SK-N-SH (cell line): ENCODE results near the gene PAXX. TPM values are rescaled to one million over a fixed set of nuclear protein-coding genes. Genes with fewer than 3 reads are reported as not detected.

Experiments used
- CTCF ChIA-PET: fragments of 300-600, 350-600 bp; formaldehyde crosslinking; extraction: SDS; loops from one replicate; lab custom pipeline; 2021; lab: Yijun Ruan, JAX
- POLR2A ChIA-PET: fragments of 350-600 bp; sonication (Branson Sonifier 250); formaldehyde crosslinking; extraction: SDS; loops from one replicate; lab custom pipeline; 2020; ENCODE audit warnings: antibody characterized with exemption, inconsistent platforms; lab: Yijun Ruan, JAX
- DNase-seq: peaks from one replicate; pipeline ENCODE4 v3.0.0; 2012
- H2AFZ ChIP-seq: fragments of 200-600 bp; sonication (generic); 2 replicates; pipeline ENCODE4 v1.8.1; 2016; ENCODE audit warnings: antibody characterized with exemption, mild to moderate bottlenecking, low read depth
- H3F3A ChIP-seq: fragments of 200-600 bp; sonication (generic); replicated peaks from 2 replicates; pipeline ENCODE3; 2016; ENCODE audit warnings: antibody characterized with exemption, mild to moderate bottlenecking; ENCODE audit not compliant: insufficient read depth
- H3K27ac ChIP-seq, 2 experiments: fragments of 200-500 bp in 1 of 2; fragments of 200-600 bp in 1 of 2; sonication (Bioruptor generic) in 1 of 2; sonication (generic), shearing (Covaris generic) in 1 of 2; 2 replicates each; pipeline versions ENCODE4 v1.5.1 to v1.6.1; 2014 to 2016; ENCODE audit warnings: low read depth in 2 of 2, inconsistent platforms in 1 of 2, low read length in 1 of 2, mild to moderate bottlenecking in 1 of 2, mixed read lengths in 1 of 2
- H3K27me3 ChIP-seq: fragments of 200-600 bp; sonication (generic), shearing (Covaris generic); 2 replicates; pipeline ENCODE4 v1.6.1; 2016; ENCODE audit warnings: mixed run types; ENCODE audit not compliant: insufficient read depth
- H3K36me3 ChIP-seq, 2 experiments: fragments of 200-500 bp in 1 of 2; fragments of 200-600 bp in 1 of 2; sonication (Bioruptor generic) in 1 of 2; sonication (generic) in 1 of 2; replicated peaks in 1 of 2; 2 replicates each; pipeline versions ENCODE3 to v1.5.1; 2014 to 2016; ENCODE audit warnings: low read length in 1 of 2, mild to moderate bottlenecking in 1 of 2; ENCODE audit not compliant: insufficient read depth in 2 of 2, control insufficient read depth in 1 of 2
- H3K4me1 ChIP-seq, 2 experiments: fragments of 200-500 bp in 1 of 2; fragments of 200-600 bp in 1 of 2; sonication (Bioruptor generic) in 1 of 2; sonication (generic), shearing (Covaris generic) in 1 of 2; 2 replicates each; pipeline versions ENCODE4 v1.5.1 to v1.6.1; 2014 to 2016; ENCODE audit warnings: low read depth in 1 of 2, low read length in 1 of 2, mixed run types in 1 of 2; ENCODE audit not compliant: insufficient read depth in 2 of 2, control insufficient read depth in 1 of 2
- H3K4me2 ChIP-seq: fragments of 200-600 bp; sonication (generic), shearing (Covaris generic); 2 replicates; pipeline ENCODE4 v1.6.1; 2017; ENCODE audit warnings: mixed run types
- H3K4me3 ChIP-seq, 2 experiments: fragments of 200-500 bp in 1 of 2; fragments of 200-600 bp in 1 of 2; sonication (Bioruptor generic) in 1 of 2; sonication (generic), shearing (Covaris generic) in 1 of 2; 2 replicates each; pipeline versions ENCODE4 v1.5.1 to v1.8.1; 2014 to 2016; ENCODE audit warnings: low read depth in 2 of 2, inconsistent platforms in 1 of 2, low read length in 1 of 2, mild to moderate bottlenecking in 1 of 2, mixed read lengths in 1 of 2, moderate library complexity in 1 of 2
- H3K79me2 ChIP-seq: fragments of 200-600 bp; sonication (generic); 2 replicates; pipeline ENCODE4 v1.8.1; 2017; ENCODE audit warnings: mild to moderate bottlenecking; ENCODE audit not compliant: insufficient read depth
- H3K9ac ChIP-seq: fragments of 200-600 bp; sonication (generic); 2 replicates; pipeline ENCODE4 v1.6.1; 2017; ENCODE audit warnings: mixed run types
- H3K9me2 ChIP-seq: fragments of 200-600 bp; sonication (generic); 2 replicates; pipeline ENCODE4 v1.6.1; 2017; ENCODE audit warnings: mixed run types
- H3K9me3 ChIP-seq: fragments of 200-600 bp; sonication (generic); 2 replicates; pipeline ENCODE4 v1.6.1; 2017; ENCODE audit warnings: mixed run types, mild to moderate bottlenecking, moderate library complexity
- H4K20me1 ChIP-seq: fragments of 200-600 bp; sonication (generic); 2 replicates; pipeline ENCODE4 v1.6.1; 2017; ENCODE audit warnings: mild to moderate bottlenecking, mixed run types; ENCODE audit not compliant: insufficient read depth
- CHD2 ChIP-seq: fragments of 150-350 bp; IDR thresholded peaks from 2 replicates; pipeline ENCODE4 v1.6.1; 2018; ENCODE audit warnings: low read length; ENCODE audit not compliant: partially characterized antibody
- ELF1 ChIP-seq: IDR thresholded peaks from 2 replicates; pipeline ENCODE4 v1.4.0; 2012
- EP300 ChIP-seq, 2 experiments: IDR thresholded peaks; 2 replicates each; pipeline versions ENCODE4 v1.4.0 to v1.6.1; 2012; ENCODE audit warnings: borderline replicate concordance in 1 of 2, low read depth in 1 of 2, low read length in 1 of 2
- EZH2phosphoT487 ChIP-seq: fragments of 200-600 bp; sonication (generic); IDR thresholded peaks from 2 replicates; pipeline ENCODE4 v1.6.1; 2017; ENCODE audit warnings: low read depth, mixed run types, mild to moderate bottlenecking, antibody characterized with exemption, moderate library complexity, borderline replicate concordance
- FOXJ3 ChIP-seq: sonication (generic); formaldehyde crosslinking; IDR thresholded peaks from 2 replicates; pipeline ENCODE4 v1.5.1; 2020; ENCODE audit warnings: mild to moderate bottlenecking, missing genetic modification reagents
- GATA2 ChIP-seq: sonication (generic); formaldehyde crosslinking; IDR thresholded peaks from 2 replicates; pipeline ENCODE4 v1.5.0; 2020; ENCODE audit warnings: mild to moderate bottlenecking, missing genetic modification reagents
- JUND ChIP-seq: IDR thresholded peaks from 2 replicates; pipeline ENCODE4 v1.4.0; 2012
- NFIC ChIP-seq: IDR thresholded peaks from 2 replicates; pipeline ENCODE4 v1.4.0; 2012; ENCODE audit warnings: borderline replicate concordance
- PBX3 ChIP-seq: IDR thresholded peaks from 2 replicates; pipeline ENCODE4; 2012
- POLR2AphosphoS5 ChIP-seq: IDR thresholded peaks from 2 replicates; pipeline ENCODE4 v1.6.1; 2012; ENCODE audit warnings: low read depth, low read length
- RFX5 ChIP-seq: IDR thresholded peaks from 2 replicates; pipeline ENCODE4 v1.6.1; 2012; ENCODE audit warnings: mild to moderate bottlenecking, improper control_type of control experiment, low read length
- RXRA ChIP-seq: IDR thresholded peaks from 2 replicates; pipeline ENCODE4 v1.4.0; 2012; ENCODE audit warnings: low read depth, mild to moderate bottlenecking, borderline replicate concordance
- TCF12 ChIP-seq: IDR thresholded peaks from 2 replicates; pipeline ENCODE4 v1.4.0; 2012
- YY1 ChIP-seq: IDR thresholded peaks from 2 replicates; pipeline ENCODE4 v1.4.0; 2012; ENCODE audit warnings: low read depth, mild to moderate bottlenecking
- WGBS: methylation state at CpG from one replicate; pipeline ENCODE4 v1.1.6; 2017; ENCODE audit warnings: low lambda C conversion rate; 5-methylcytosine and 5-hydroxymethylcytosine counted together
- polyA plus RNA-seq, 3 experiments: library from polyadenylated mRNA; depleted of rRNA; stranded (reverse); fragments of >200 nt; gene quantifications; 2 replicates each; pipeline ENCODE4 v1.2.3, GENCODE V29; 2012
- TF ChIP-seq, protein P1 (sequence below): IDR thresholded peaks from 2 replicates; pipeline ENCODE4 v1.4.0; 2012; ENCODE audit warnings: low read depth, borderline replicate concordance
- TF ChIP-seq, protein P2 (sequence below): IDR thresholded peaks from 2 replicates; pipeline ENCODE4 v1.4.0; 2012; ENCODE audit warnings: low read depth, borderline replicate concordance
- TF ChIP-seq, protein P3 (sequence below): IDR thresholded peaks from 2 replicates; pipeline ENCODE4 v1.4.0; 2012; ENCODE audit warnings: low read depth

Gene PAXX
- polyA plus RNA-seq, 1 of the 3 experiments (the other 2 are of a cell fraction) = 52.9 TPM

DNA sequence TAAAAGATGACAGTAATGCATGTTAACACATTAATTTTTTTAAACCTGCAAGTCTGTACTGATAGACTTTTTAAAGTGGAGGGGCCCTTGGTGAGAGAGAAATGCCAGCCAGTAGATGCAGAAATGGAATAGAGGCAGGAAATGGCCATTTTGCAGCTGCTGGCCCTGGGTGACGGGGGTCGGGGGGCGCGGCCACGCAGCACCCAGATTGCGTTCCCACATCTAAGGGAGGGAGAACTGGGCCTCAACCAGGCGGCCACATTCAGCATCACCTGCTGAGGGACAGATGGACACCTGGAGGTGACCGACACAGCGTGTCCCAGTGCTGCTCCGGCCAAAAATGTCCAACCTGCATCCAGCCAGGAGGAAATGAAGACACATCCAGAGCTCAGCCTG lies 10.4 kb downstream of the PAXX start:
- Histone ChIP-seq H3K9me3 (no peaks in the 10 kb centered on the region), H3K4me2 (no peak overlapping the region), H4K20me1 (no peaks in the 10 kb centered on the region), H3K79me2 (no peaks in the 10 kb centered on the region), H3K9ac (no peak overlapping the region), H2AFZ (no peak overlapping the region), H3K4me3 (no peak overlapping the region), H3K36me3 (no peaks in the 10 kb centered on the region), H3F3A (no peaks in the 10 kb centered on the region), H3K9me2 (no peaks in the 10 kb centered on the region), H3K27me3 (no peaks in the 10 kb centered on the region), H3K27ac (no peak overlapping the region), H3K4me1 (no peaks in the 10 kb centered on the region)
- POLR2A ChIA-PET = no interaction called here
- DNase-seq = no peak
- TF ChIP-seq RFX5 (no peak), FOXJ3 (CRISPR knock-in tag) (no peak), EP300 (IDR thresholded peaks at IDR 0.05; ENCODE audit: borderline replicate concordance in 1 of 2, low read depth in 1 of 2, low read length in 1 of 2) (no peak), TCF12 (no peak), GATA2 (CRISPR knock-in tag) (no peak), PBX3 (no peak), YY1 (no peak), CHD2 (no peak), ELF1 (no peak), RXRA (no peak), POLR2AphosphoS5 (no peak), JUND (no peak), NFIC (no peak), EZH2phosphoT487 (no peak)
- TF ChIP-seq, protein P1, sequence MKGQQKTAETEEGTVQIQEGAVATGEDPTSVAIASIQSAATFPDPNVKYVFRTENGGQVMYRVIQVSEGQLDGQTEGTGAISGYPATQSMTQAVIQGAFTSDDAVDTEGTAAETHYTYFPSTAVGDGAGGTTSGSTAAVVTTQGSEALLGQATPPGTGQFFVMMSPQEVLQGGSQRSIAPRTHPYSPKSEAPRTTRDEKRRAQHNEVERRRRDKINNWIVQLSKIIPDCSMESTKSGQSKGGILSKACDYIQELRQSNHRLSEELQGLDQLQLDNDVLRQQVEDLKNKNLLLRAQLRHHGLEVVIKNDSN = no peak
- TF ChIP-seq, protein P2, sequence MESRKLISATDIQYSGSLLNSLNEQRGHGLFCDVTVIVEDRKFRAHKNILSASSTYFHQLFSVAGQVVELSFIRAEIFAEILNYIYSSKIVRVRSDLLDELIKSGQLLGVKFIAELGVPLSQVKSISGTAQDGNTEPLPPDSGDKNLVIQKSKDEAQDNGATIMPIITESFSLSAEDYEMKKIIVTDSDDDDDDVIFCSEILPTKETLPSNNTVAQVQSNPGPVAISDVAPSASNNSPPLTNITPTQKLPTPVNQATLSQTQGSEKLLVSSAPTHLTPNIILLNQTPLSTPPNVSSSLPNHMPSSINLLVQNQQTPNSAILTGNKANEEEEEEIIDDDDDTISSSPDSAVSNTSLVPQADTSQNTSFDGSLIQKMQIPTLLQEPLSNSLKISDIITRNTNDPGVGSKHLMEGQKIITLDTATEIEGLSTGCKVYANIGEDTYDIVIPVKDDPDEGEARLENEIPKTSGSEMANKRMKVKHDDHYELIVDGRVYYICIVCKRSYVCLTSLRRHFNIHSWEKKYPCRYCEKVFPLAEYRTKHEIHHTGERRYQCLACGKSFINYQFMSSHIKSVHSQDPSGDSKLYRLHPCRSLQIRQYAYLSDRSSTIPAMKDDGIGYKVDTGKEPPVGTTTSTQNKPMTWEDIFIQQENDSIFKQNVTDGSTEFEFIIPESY = no peak
- TF ChIP-seq, protein P3, sequence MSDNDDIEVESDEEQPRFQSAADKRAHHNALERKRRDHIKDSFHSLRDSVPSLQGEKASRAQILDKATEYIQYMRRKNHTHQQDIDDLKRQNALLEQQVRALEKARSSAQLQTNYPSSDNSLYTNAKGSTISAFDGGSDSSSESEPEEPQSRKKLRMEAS = no peak
- 60% methylated on average over 1 of the region's 10 CpGs for WGBS
- CTCF ChIA-PET = interaction anchor here (1.0 to 2.2 kb wide), 7 partner anchors 10 to 224 kb away, joined by 3 to 10 read pairs (median 4); partner anchors contain the start of genes ABCA2, PAXX and RNF224
